ENCODE results near the gene PREX1. TPM values are rescaled to one million over a fixed set of nuclear protein-coding genes. Genes with fewer than 3 reads are reported as not detected.
A peak's percentile ranks its signal among the peaks of the same experiment; 100 is the strongest.

PREX1 gene
- total and polyA plus RNA-seq, 4 donors, result 20.4 to 49.0 (median 42.6) TPM

GRCh38 chr20:48766205-48766604 lies 61.6 kb downstream of the PREX1 start:
- 77 to 79% methylated on average over 7 of the region's 7 CpGs for WGBS, 2 donors
- intact Hi-C loops (cut with DNase I), result no loop called here
- peak in 1 of 2 donors; percentile 61 for DNase-seq
- Histone ChIP-seq H3K4me3 (ENCODE audit: low read length in 2 of 2) (no peak overlapping the region), H3K27me3 (ENCODE audit: control insufficient read depth in 1 of 2, insufficient read depth in 2 of 2, low read length in 1 of 2) (no peaks in the 10 kb centered on the region), H3K9me3 (ENCODE audit: control insufficient read depth, low read length) (no peaks in the 10 kb centered on the region), H3K27ac (ENCODE audit: low read depth in 1 of 2, low read length in 2 of 2) (no peak overlapping the region), H3K36me3 (ENCODE audit: control insufficient read depth in 1 of 2, insufficient read depth in 2 of 2, low read length in 1 of 2) (no peaks in the 10 kb centered on the region), H3K4me1 (ENCODE audit: control insufficient read depth in 1 of 2, insufficient read depth in 2 of 2, low read length in 2 of 2) (no peaks in the 10 kb centered on the region)
- ATAC-seq (ENCODE audit: low FRiP score), result no peak

DNA sequence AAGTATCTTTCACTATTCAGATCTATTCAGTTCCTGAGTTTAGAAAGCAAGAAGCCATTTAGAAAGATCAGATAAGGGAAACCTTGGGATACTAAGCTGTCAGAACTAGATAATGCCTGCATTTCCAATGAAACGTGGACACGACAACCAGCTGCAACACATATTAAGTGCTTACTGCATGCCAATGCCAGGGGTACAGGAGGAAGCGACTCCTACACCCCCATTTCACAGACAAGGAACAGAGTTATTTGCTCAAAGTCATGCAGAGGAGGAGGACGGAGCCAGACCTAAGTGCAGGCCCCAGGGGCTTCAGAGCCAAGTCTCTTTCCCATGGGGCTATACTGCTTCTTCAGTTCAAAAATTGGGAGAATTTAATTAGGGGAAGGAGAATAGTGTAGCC lies 62.4 kb downstream of the PREX1 start:
- ATAC-seq (ENCODE audit: low FRiP score), result no peak
- Histone ChIP-seq H3K9me3 (ENCODE audit: control insufficient read depth, low read length) (no peaks in the 10 kb centered on the region), H3K4me3 (ENCODE audit: low read length in 2 of 2) (no peak overlapping the region), H3K27me3 (ENCODE audit: control insufficient read depth in 1 of 2, insufficient read depth in 2 of 2, low read length in 1 of 2) (no peaks in the 10 kb centered on the region), H3K36me3 (ENCODE audit: control insufficient read depth in 1 of 2, insufficient read depth in 2 of 2, low read length in 1 of 2) (no peaks in the 10 kb centered on the region), H3K4me1 (ENCODE audit: control insufficient read depth in 1 of 2, insufficient read depth in 2 of 2, low read length in 2 of 2) (no peaks in the 10 kb centered on the region), H3K27ac (ENCODE audit: low read depth in 1 of 2, low read length in 2 of 2) (no peak overlapping the region)
- intact Hi-C loops (cut with DNase I), result no loop called here
- DNase-seq, result peak in 1 of 2 donors; percentile 17
- 91 to 94% methylated on average over 4 of the region's 4 CpGs for WGBS, 2 donors

- intact Hi-C loops (cut with DNase I), result no loop called here
- Histone ChIP-seq H3K9me3 (ENCODE audit: control insufficient read depth, low read length) (no peaks in the 10 kb centered on the region), H3K4me3 (ENCODE audit: low read length in 2 of 2) (no peak overlapping the region), H3K4me1 (ENCODE audit: control insufficient read depth in 1 of 2, insufficient read depth in 2 of 2, low read length in 2 of 2) (no peaks in the 10 kb centered on the region), H3K27ac (ENCODE audit: low read depth in 1 of 2, low read length in 2 of 2) (no peak overlapping the region), H3K27me3 (ENCODE audit: control insufficient read depth in 1 of 2, insufficient read depth in 2 of 2, low read length in 1 of 2) (no peaks in the 10 kb centered on the region), H3K36me3 (ENCODE audit: control insufficient read depth in 1 of 2, insufficient read depth in 2 of 2, low read length in 1 of 2) (no peaks in the 10 kb centered on the region)
- DNase-seq, result peak in 1 of 2 donors; percentile 55
- WGBS, 2 donors, result 89 to 95% methylated on average over 13 of the region's 13 CpGs
- ATAC-seq (ENCODE audit: low FRiP score), result no peak
These were observed 64.4 kb downstream of the PREX1 start for GRCh38 chr20:48763216-48763914.

GRCh38 chr20:48761874-48762273 lies 65.9 kb downstream of the PREX1 start:
- Histone ChIP-seq H3K27me3 (ENCODE audit: control insufficient read depth in 1 of 2, insufficient read depth in 2 of 2, low read length in 1 of 2) (no peaks in the 10 kb centered on the region), H3K36me3 (ENCODE audit: control insufficient read depth in 1 of 2, insufficient read depth in 2 of 2, low read length in 1 of 2) (no peaks in the 10 kb centered on the region), H3K9me3 (ENCODE audit: control insufficient read depth, low read length) (no peaks in the 10 kb centered on the region), H3K4me1 (ENCODE audit: control insufficient read depth in 1 of 2, insufficient read depth in 2 of 2, low read length in 2 of 2) (no peaks in the 10 kb centered on the region), H3K27ac (ENCODE audit: low read depth in 1 of 2, low read length in 2 of 2) (no peak overlapping the region), H3K4me3 (ENCODE audit: low read length in 2 of 2) (no peak overlapping the region)
- DNase-seq, result no peak
- intact Hi-C loops (cut with DNase I), result no loop called here
- 94 to 96% methylated on average over 3 of the region's 3 CpGs for WGBS, 2 donors
- no peak for ATAC-seq (ENCODE audit: low FRiP score)

DNA sequence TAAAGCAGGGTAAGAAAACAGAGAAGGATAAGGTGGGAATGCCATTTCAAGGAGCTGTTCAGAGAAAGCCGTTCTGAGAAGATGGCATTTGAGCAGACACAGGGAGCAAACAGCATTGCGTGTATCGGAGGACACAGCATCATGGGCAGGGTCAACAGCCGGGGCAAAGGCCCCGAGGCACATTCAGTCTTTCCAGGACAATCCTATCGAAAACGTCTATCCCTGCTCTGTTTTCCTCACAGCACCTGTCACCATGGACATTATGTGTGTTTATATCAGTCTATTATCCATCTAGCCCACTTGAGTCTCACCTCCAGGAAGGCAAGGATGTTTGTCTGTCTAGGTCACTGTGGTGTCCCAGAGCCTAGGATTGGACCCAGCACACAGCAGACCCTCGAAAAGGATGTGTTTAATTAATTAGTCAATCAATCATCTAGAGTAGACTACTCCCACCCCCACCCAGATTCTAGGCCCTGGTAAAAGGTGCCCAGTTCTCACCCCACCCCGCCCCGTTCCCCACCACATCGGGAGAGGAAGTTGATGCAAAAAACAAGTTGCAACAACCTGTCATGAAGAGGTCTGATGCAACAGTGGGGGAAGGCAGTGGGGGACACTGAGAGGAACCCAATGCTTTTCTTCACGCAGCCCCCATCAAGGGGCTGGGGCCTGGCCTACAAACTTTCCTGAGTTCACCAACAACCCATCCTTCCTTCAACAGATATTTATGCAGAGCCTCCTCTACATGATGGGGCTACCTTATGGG lies 66.6 kb downstream of the PREX1 start:
- no peaks in the 10 kb centered on the region for H3K27me3 ChIP-seq (ENCODE audit: control insufficient read depth in 1 of 2, insufficient read depth in 2 of 2, low read length in 1 of 2)
- H3K4me3 ChIP-seq (ENCODE audit: low read length in 2 of 2), result no peak overlapping the region
- no peaks in the 10 kb centered on the region for H3K4me1 ChIP-seq (ENCODE audit: control insufficient read depth in 1 of 2, insufficient read depth in 2 of 2, low read length in 2 of 2)
- intact Hi-C loops (cut with DNase I), result no loop called here
- ATAC-seq (ENCODE audit: low FRiP score), result no peak
- 88 to 90% methylated on average over 12 of the region's 12 CpGs for WGBS, 2 donors
- H3K27ac ChIP-seq (ENCODE audit: low read depth in 1 of 2, low read length in 2 of 2), result no peak overlapping the region
- H3K9me3 ChIP-seq (ENCODE audit: control insufficient read depth, low read length), result no peaks in the 10 kb centered on the region
- DNase-seq, result no peak
- no peaks in the 10 kb centered on the region for H3K36me3 ChIP-seq (ENCODE audit: control insufficient read depth in 1 of 2, insufficient read depth in 2 of 2, low read length in 1 of 2)

GRCh38 chr20:48760403-48760983 lies 67.3 kb downstream of the PREX1 start:
- no peaks in the 10 kb centered on the region for H3K9me3 ChIP-seq (ENCODE audit: control insufficient read depth, low read length)
- no peaks in the 10 kb centered on the region for H3K4me1 ChIP-seq (ENCODE audit: control insufficient read depth in 1 of 2, insufficient read depth in 2 of 2, low read length in 2 of 2)
- 38 to 44% methylated on average over 8 of the region's 8 CpGs for WGBS, 2 donors
- H3K27ac ChIP-seq (ENCODE audit: low read depth in 1 of 2, low read length in 2 of 2), result no peak overlapping the region
- no peak overlapping the region for H3K4me3 ChIP-seq (ENCODE audit: low read length in 2 of 2)
- no peaks in the 10 kb centered on the region for H3K36me3 ChIP-seq (ENCODE audit: control insufficient read depth in 1 of 2, insufficient read depth in 2 of 2, low read length in 1 of 2)
- no peaks in the 10 kb centered on the region for H3K27me3 ChIP-seq (ENCODE audit: control insufficient read depth in 1 of 2, insufficient read depth in 2 of 2, low read length in 1 of 2)
- intact Hi-C loops (cut with DNase I), result no loop called here
- DNase-seq (no peak), ATAC-seq (ENCODE audit: low FRiP score) (peak; percentile 48)

DNA sequence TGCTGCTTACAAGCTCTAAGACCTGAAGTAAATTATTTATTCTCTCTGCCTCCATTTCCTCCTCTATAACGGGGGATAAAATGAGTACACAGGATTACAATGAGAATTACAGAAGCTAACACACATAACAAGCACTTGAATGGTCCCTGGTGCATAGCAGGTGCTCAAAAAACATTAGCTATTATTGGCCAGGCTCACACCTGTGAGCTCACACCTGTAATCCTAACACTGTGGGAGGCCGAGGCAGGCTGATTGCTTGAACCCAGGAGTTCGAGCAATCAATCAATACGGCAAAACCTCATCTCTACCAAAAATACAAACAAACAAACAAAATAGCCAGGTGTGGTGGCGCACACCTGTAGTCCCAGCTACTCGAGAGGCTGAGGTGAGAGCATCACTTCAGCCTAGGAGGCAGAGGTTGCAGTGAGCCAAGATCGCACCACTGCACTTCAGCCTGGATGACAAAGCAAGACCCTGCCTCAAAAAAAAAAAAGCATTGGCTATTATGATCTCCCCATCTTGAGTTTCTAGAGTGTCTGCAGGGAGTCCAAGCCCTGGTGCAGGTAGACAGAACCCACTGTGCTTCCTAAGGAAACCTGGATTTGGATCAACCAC lies 68.1 kb downstream of the PREX1 start:
- intact Hi-C loops (cut with DNase I), result no loop called here
- DNase-seq (no peak), ATAC-seq (ENCODE audit: low FRiP score) (no peak)
- no peaks in the 10 kb centered on the region for H3K36me3 ChIP-seq (ENCODE audit: control insufficient read depth in 1 of 2, insufficient read depth in 2 of 2, low read length in 1 of 2)
- H3K9me3 ChIP-seq (ENCODE audit: control insufficient read depth, low read length), result peaks cover 1% of the 10 kb centered on the region
- H3K4me1 ChIP-seq (ENCODE audit: control insufficient read depth in 1 of 2, insufficient read depth in 2 of 2, low read length in 2 of 2), result no peaks in the 10 kb centered on the region
- no peak overlapping the region for H3K4me3 ChIP-seq (ENCODE audit: low read length in 2 of 2)
- WGBS, 2 donors, result 85 to 89% methylated on average over 7 of the region's 7 CpGs
- no peaks in the 10 kb centered on the region for H3K27me3 ChIP-seq (ENCODE audit: control insufficient read depth in 1 of 2, insufficient read depth in 2 of 2, low read length in 1 of 2)
- no peak overlapping the region for H3K27ac ChIP-seq (ENCODE audit: low read depth in 1 of 2, low read length in 2 of 2)

DNA sequence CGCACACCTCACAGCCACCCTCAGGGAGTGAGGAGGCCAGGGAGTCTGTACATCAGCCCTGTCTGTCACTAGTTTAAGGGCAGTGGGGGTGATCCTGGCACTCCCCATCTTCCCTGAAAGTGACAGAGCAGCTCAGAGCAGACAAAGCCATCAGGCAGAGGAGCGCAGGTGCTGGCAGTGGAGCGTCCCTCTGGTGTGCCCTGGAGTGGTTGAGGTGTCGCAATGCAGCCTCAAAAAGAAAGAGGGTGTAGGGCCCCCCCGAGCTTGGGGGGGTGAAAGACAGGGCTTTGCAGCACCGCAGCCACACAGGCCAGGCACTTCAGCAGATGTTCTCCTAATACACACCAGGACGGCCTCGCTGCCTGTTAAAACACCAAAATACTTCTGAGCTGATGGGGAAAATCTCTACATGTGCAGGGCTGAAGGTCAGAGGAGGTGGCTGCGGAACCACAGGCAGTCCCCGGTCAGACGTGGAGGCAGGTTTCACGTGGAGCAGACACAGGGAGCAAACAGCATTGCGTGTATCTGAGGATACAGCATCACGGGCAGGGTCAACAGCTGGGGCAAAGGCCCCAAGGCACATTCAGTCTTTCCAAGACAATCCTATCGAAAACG lies 69.5 kb downstream of the PREX1 start:
- intact Hi-C loops (cut with DNase I), result no loop called here
- 91% methylated on average over 16 of the region's 16 CpGs for WGBS, 2 donors
- DNase-seq (peak in 1 of 2 donors; percentile 42), ATAC-seq (ENCODE audit: low FRiP score) (no peak)
- H3K4me3 ChIP-seq (ENCODE audit: low read length in 2 of 2), result no peak overlapping the region
- H3K4me1 ChIP-seq (ENCODE audit: control insufficient read depth in 1 of 2, insufficient read depth in 2 of 2, low read length in 2 of 2), result no peaks in the 10 kb centered on the region
- H3K27me3 ChIP-seq (ENCODE audit: control insufficient read depth in 1 of 2, insufficient read depth in 2 of 2, low read length in 1 of 2), result no peaks in the 10 kb centered on the region
- peaks cover 1% of the 10 kb centered on the region for H3K9me3 ChIP-seq (ENCODE audit: control insufficient read depth, low read length)
- no peak overlapping the region for H3K27ac ChIP-seq (ENCODE audit: low read depth in 1 of 2, low read length in 2 of 2)
- H3K36me3 ChIP-seq (ENCODE audit: control insufficient read depth in 1 of 2, insufficient read depth in 2 of 2, low read length in 1 of 2), result no peaks in the 10 kb centered on the region
